Mucosa of rectum (tissue), 2 donors: ENCODE data around the gene SLC4A8.
A peak's percentile ranks its signal among the peaks of the same experiment; 100 is the strongest.

ENCODE experiments used
- H3K27ac ChIP-seq, 2 donors: one replicate each; pipeline ENCODE4 v1.7.0; 2013; ENCODE audit warnings: inconsistent platforms in 2 of 2, low read depth in 2 of 2, low read length in 2 of 2
- H3K27me3 ChIP-seq, 2 donors: one replicate each; pipeline ENCODE4 v1.7.0; 2013; ENCODE audit warnings: low read length in 2 of 2; ENCODE audit not compliant: control insufficient read depth in 2 of 2, insufficient read depth in 2 of 2
- H3K36me3 ChIP-seq, 2 donors: one replicate each; pipeline ENCODE4 v1.7.0; 2013; ENCODE audit warnings: low read length in 2 of 2; ENCODE audit not compliant: control insufficient read depth in 2 of 2, insufficient read depth in 2 of 2
- H3K4me1 ChIP-seq, 2 donors: one replicate each; pipeline ENCODE4 v1.7.0; 2013; ENCODE audit warnings: low read length in 2 of 2, mild to moderate bottlenecking in 1 of 2; ENCODE audit not compliant: control insufficient read depth in 2 of 2, insufficient read depth in 2 of 2
- H3K4me3 ChIP-seq, 2 donors: one replicate each; pipeline ENCODE4 v1.7.0; 2013; ENCODE audit warnings: low read length in 2 of 2
- H3K9ac ChIP-seq, 2 donors: one replicate each; pipeline ENCODE4 v1.7.0; 2013; ENCODE audit warnings: low read length in 2 of 2, low read depth in 1 of 2, mild to moderate bottlenecking in 1 of 2
- H3K9me3 ChIP-seq, 2 donors: one replicate each; pipeline ENCODE4 v1.7.0; 2013; ENCODE audit warnings: low read length in 2 of 2; ENCODE audit not compliant: control insufficient read depth in 2 of 2
- donor health status: healthy.
- donor health status: Normal muscosa, but diverticular disease.

The SLC4A8 gene

DNA sequence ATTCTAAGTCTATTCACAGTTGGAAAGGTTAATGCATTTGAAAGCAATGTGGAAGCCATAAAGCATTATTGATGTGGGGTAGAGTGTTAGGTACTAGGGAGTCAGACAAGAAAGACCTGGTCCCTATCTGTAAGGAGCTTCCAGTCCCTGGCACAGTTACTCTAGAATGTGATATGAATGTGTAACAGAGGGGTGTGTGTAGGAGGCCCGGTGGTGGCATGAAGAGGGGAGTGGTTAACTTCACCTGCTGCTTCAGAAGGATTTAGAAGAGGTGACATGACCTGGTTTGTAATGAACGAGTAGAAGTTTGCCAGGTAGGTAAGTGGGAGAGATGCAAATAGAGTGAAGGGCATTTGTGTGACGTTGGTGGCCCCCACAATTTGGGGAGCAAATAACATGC, 18.3 kb upstream of the SLC4A8 start:
- Histone ChIP-seq H3K27ac (peak overlapping the region; percentile 76 to 80), H3K9me3 (no peaks in the 10 kb centered on the region), H3K36me3 (no peaks in the 10 kb centered on the region), H3K4me1 (peaks cover 12 to 28% of the 10 kb centered on the region in 2 donors), H3K9ac (peak overlapping the region; percentile 24 to 48), H3K27me3 (no peaks in the 10 kb centered on the region), H3K4me3 (no peak overlapping the region)

DNA sequence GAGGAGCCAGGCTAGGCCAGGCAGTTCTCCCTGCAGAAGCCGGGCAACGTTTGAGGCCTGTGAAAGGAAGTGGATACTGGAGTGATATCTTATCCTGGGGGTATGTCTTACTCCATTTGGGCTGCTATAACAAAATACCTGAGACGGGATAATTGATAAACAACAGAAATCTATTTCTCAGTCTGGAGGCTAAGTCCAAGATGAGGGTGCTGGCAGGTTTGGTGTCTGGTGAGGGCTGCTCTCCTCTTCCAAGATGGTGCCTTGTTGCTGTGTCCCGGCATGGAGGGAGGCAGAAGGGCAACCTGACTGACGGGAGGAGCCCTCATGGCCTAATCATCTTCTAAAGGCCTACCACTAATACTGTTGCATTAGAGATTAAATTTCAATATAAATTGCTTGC, 17.8 kb upstream of the SLC4A8 start:
- no peaks in the 10 kb centered on the region for H3K9me3 ChIP-seq
- no peaks in the 10 kb centered on the region for H3K27me3 ChIP-seq
- no peaks in the 10 kb centered on the region for H3K36me3 ChIP-seq
- H3K27ac ChIP-seq = peak overlapping the region; percentile 76 to 80
- H3K4me1 ChIP-seq = peaks cover 9 to 24% of the 10 kb centered on the region in 2 donors
- H3K4me3 ChIP-seq = no peak overlapping the region
- H3K9ac ChIP-seq = peak overlapping the region in 1 of 2 donors; percentile 24

DNA sequence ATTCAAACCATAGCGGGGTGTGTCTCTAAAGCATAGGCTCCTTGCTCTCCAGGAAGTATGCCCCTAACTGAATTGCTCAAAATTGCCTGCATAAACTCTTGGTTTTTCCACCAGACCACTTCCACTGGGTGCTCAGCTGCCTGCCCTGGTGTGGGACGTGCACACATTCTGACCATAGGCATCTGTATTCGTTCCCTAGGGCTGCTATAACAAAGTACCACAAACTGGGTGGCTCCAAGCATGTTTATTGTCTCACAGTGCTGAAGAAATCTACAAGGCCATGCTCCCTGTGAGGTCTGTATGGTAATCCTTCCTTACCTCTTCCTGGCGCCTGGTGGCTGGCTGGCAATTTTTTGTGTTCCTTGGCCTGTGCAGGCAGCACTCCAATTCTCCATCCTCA, 17.0 kb upstream of the SLC4A8 start:
- Histone ChIP-seq H3K27me3 (no peaks in the 10 kb centered on the region), H3K4me1 (peaks cover 9 to 24% of the 10 kb centered on the region in 2 donors), H3K27ac (no peak overlapping the region), H3K9ac (no peak overlapping the region), H3K36me3 (no peaks in the 10 kb centered on the region), H3K9me3 (no peaks in the 10 kb centered on the region), H3K4me3 (no peak overlapping the region)

DNA sequence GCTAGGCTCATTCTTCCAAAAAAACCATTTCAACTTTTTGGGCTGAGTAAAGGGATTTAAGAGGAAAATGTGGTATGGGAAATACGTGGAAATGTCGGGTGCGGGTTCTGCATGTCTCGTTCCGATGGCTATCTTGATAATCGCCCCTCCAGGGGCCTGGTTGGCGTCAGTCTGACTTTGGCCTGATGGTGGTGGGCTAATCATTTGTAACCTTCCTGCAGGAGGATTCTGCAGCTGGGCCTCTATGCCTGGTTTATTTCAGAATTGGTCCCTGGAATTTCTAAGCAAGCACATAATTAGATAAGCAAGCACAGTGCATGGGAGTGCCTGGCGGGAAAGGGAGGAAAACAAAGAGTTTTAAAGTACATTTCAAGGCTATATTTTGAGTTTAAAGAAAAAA, 14.8 kb upstream of the SLC4A8 start:
- Histone ChIP-seq H3K4me3 (no peak overlapping the region), H3K27me3 (no peaks in the 10 kb centered on the region), H3K9me3 (no peaks in the 10 kb centered on the region), H3K9ac (no peak overlapping the region), H3K36me3 (no peaks in the 10 kb centered on the region), H3K27ac (no peak overlapping the region), H3K4me1 (peaks cover 3 to 20% of the 10 kb centered on the region in 2 donors)

DNA sequence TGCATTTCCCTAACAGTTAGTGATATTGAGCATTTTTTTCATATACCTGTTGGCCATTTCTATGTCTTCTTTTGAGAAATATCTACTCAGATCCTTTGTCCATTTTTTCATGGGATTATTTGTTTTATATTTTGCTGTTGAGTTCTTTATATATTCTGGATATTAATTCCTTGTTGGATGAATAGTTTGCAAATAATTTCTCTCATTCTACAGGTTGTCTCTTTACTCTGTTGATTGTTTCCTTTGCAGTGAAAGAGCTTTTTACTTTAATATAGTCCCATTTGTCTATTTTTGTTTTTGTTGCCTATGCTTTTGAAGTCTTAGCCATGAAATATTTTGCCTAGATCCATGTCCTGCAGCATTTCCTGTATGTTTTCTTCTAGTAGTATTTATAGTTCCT, 11.5 kb upstream of the SLC4A8 start:
- H3K27ac ChIP-seq = no peak overlapping the region
- no peaks in the 10 kb centered on the region for H3K27me3 ChIP-seq
- no peaks in the 10 kb centered on the region for H3K9me3 ChIP-seq

DNA sequence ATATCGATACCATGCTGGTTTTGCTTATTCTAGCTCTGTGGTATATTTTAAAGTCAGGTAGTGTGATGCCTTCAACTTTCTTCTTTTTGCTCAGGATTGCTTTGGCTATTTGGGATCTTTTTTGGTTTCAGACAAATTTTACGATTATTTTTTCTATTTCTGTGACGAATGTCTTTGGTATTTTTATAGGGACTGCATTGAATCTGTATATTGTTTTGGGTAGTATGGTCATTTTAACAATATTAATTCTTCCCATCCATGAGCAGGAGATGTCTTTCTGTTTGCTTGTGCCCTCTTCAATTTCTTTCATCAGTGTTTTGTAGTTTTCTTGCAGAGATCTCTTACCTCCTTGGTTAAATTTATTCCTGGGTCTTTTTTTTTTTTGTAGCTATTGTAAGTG, 10.8 kb upstream of the SLC4A8 start:
- Histone ChIP-seq H3K9ac (no peak overlapping the region), H3K4me3 (no peak overlapping the region), H3K36me3 (no peaks in the 10 kb centered on the region), H3K27me3 (no peaks in the 10 kb centered on the region), H3K9me3 (no peaks in the 10 kb centered on the region), H3K27ac (no peak overlapping the region), H3K4me1 (no peaks in the 10 kb centered on the region)

More for the DNA sequence above, 11.5 kb upstream of the SLC4A8 start:
- Histone ChIP-seq H3K36me3 (no peaks in the 10 kb centered on the region), H3K4me1 (no peaks in the 10 kb centered on the region), H3K4me3 (no peak overlapping the region), H3K9ac (no peak overlapping the region)

DNA sequence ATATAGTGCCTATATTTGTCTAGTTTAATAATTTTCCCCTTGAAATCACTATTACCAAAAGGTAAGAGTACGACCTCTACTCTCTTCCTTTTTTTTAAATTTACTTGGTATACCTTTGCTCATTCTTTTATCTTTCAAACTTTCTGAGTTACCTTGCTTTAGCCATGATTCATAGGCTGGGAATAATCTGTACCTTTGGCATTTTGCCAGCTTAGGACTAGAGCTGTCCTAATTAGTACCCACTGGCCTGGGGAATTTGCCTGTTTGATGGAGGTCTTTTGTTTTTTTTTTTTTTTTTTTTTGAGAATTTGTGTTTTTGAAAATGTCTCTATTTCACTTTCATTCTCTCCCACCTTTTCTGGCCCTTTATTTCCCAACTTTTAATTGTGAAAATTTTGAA, 8.7 kb upstream of the SLC4A8 start:
- no peaks in the 10 kb centered on the region for H3K36me3 ChIP-seq
- no peaks in the 10 kb centered on the region for H3K4me1 ChIP-seq
- no peaks in the 10 kb centered on the region for H3K27me3 ChIP-seq
- H3K9ac ChIP-seq = no peak overlapping the region
- no peak overlapping the region for H3K4me3 ChIP-seq
- no peaks in the 10 kb centered on the region for H3K9me3 ChIP-seq
- no peak overlapping the region for H3K27ac ChIP-seq

DNA sequence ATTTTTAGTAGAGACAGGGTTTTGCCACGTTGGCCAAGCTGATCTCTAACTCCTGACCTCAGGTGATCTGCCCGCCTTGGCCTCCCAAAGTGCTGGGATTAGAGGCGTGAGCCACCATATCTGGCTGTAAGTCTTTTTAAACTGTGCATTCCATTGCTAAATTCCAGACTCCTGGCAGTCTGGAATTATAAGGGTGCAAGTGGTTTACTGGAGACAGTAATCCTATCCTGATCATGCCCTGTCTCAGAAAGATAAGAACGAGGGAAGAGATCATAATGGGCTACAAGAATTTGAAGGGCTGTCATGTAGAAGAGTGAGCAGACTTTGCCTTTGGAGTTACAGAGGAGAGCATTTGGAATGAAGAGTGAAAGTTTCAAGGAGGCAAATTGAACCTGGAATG, 6.8 kb upstream of the SLC4A8 start:
- Histone ChIP-seq H3K4me3 (no peak overlapping the region), H3K27me3 (no peaks in the 10 kb centered on the region), H3K4me1 (no peaks in the 10 kb centered on the region), H3K27ac (no peak overlapping the region), H3K36me3 (no peaks in the 10 kb centered on the region), H3K9ac (no peak overlapping the region), H3K9me3 (no peaks in the 10 kb centered on the region)

DNA sequence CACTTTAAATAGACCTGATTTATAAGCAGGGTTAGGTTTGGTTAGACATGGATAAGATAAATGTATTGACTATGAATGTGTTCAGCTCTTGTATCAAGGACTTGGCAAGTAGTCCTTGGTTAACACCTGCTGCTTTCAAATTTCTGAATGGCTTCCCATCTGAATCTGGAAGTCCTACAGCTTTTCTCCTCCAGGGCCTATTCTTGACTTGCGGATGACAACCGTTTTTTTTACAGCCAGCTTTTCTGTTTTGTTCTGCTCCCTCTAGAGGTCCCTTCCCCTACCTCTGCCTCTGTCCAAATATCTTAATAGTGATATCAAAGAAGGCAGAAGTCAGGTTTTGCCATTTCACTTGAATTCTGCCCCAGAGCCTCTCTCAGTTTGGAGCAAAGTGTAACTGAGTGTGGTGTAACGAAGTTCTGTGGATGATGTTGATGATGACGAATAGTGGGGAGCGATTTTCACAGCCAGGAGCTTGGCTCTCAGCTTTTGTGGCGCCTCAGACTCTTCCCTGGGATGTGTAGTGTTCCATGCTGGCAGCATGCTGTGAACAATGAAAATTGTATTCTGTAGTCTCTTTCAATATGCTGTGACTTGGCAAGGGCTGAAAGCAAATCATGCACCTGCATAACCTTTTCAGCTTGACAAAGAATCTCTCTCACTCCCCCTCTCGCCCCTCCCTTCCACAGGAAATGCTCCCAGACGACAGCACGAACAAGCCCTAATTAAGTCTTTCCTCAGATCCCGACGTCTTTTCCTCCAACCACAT, 5.0 kb upstream of the SLC4A8 start:
- Histone ChIP-seq H3K9ac (no peak overlapping the region), H3K4me1 (peaks cover 0 to 3% of the 10 kb centered on the region in 2 donors), H3K9me3 (no peaks in the 10 kb centered on the region), H3K27ac (no peak overlapping the region), H3K4me3 (no peak overlapping the region), H3K36me3 (no peaks in the 10 kb centered on the region), H3K27me3 (no peaks in the 10 kb centered on the region)

DNA sequence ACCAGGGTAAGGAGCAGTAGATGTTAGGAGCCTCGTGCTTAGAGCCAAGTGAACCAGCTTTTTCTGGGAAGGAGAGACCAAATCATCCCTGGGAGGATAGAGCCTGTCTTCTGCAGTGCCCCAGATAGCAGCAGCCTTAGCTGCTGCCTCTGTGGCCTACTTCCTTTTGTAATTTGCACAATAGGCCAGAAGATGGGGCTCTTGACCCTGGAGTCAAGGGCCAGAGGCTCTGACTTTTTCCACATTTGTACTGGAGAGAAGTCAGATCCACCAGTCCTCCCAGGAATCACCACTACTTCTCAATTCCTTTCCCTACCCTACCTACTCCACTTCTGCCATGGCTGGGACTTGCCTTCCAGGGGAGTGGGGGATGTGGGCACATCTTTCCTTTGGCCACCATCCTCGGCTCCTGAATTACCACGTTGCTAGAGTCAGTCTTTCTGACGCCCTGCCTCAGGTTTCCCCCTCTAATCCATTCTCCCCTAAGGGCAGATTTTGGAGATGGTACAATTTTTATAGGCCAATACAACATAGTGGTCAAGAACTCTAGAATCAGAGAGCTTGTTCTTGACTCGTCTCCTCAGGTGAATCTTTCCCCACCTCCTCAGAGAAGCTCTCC, 3.3 kb upstream of the SLC4A8 start:
- H3K9me3 ChIP-seq = no peaks in the 10 kb centered on the region
- H3K4me3 ChIP-seq = no peak overlapping the region
- H3K9ac ChIP-seq = no peak overlapping the region
- peaks cover 0 to 7% of the 10 kb centered on the region in 2 donors for H3K4me1 ChIP-seq
- no peak overlapping the region for H3K27ac ChIP-seq
- H3K36me3 ChIP-seq = no peaks in the 10 kb centered on the region
- H3K27me3 ChIP-seq = no peaks in the 10 kb centered on the region
